HG03045 (cell line): ENCODE measurements around the gene LBX1.

Source experiments
- ATAC-seq: cut with Tn5 transposase; IDR thresholded peaks from one replicate; pipeline ENCODE4 v1.9.1; 2021; ENCODE audit warnings: mild to moderate bottlenecking, moderate library complexity; ENCODE audit not compliant: unreplicated experiment

LBX1 gene

GRCh38 chr10:101244321-101245050 is 15.2 kb upstream of the LBX1 start:
- ATAC-seq, result no peak

GRCh38 chr10:101241840-101242707 is 12.8 kb upstream of the LBX1 start:
- ATAC-seq, result no peak

- ATAC-seq, result no peak
Observed at GRCh38 chr10:101238732-101239105, 9.5 kb upstream of the LBX1 start.

- no peak for ATAC-seq
Observed at GRCh38 chr10:101237982-101238731, 8.9 kb upstream of the LBX1 start.

GRCh38 chr10:101237081-101237981 is 8.1 kb upstream of the LBX1 start:
- no peak for ATAC-seq

- ATAC-seq, result no peak
Observed at GRCh38 chr10:101236376-101237080, 7.3 kb upstream of the LBX1 start.

GRCh38 chr10:101235766-101236165 is 6.5 kb upstream of the LBX1 start:
- ATAC-seq, result no peak

- no peak for ATAC-seq
Observed at GRCh38 chr10:101234333-101234732, 5.1 kb upstream of the LBX1 start.

GRCh38 chr10:101233863-101234262 is 4.6 kb upstream of the LBX1 start:
- no peak for ATAC-seq

- ATAC-seq, result no peak
Observed at GRCh38 chr10:101233443-101233842, 4.2 kb upstream of the LBX1 start.

- no peak for ATAC-seq
Observed at GRCh38 chr10:101231912-101232689, 2.8 kb upstream of the LBX1 start.

GRCh38 chr10:101231092-101231491 is 1.8 kb upstream of the LBX1 start:
- no peak for ATAC-seq

- no peak for ATAC-seq
Observed at GRCh38 chr10:101230183-101230917, 1.1 kb upstream of the LBX1 start.

- ATAC-seq, result no peak
Observed at GRCh38 chr10:101228966-101229265, 347 bp downstream of the LBX1 start.

GRCh38 chr10:101228153-101228965 is 904 bp downstream of the LBX1 start:
- no peak for ATAC-seq

GRCh38 chr10:101227429-101228152 is 1.7 kb downstream of the LBX1 start:
- no peak for ATAC-seq
